Activated T-helper 2 cell treated with anti-CD3 and anti-CD28 coated beads, Interferon-gamma antibody, Interleukin-2, Interleukin-4, amounts not matched to agents 10 μg/mL and 5 μg/mL and 100 μg/mL, durations not matched to agents 14 hours and 24 hours and 36 hours (primary cell): ENCODE results near the gene EXD1. TPM values are rescaled to one million over a fixed set of nuclear protein-coding genes. Genes with fewer than 3 reads are reported as not detected.

Experiments used
- DNase-seq: peaks from one replicate; pipeline ENCODE4 v3.0.0; 2021; ENCODE audit warnings: low spot score
- H3K27ac Mint-ChIP-seq: one replicate; pipeline ENCODE4 v1.8.0; 2021; ENCODE audit warnings: mixed read lengths
- H3K27me3 Mint-ChIP-seq: one replicate; pipeline ENCODE4 v1.8.0; 2021; ENCODE audit warnings: low read depth, mixed read lengths
- H3K36me3 Mint-ChIP-seq: one replicate; pipeline ENCODE4 v1.8.0; 2021; ENCODE audit warnings: low read depth, mixed read lengths
- H3K4me1 Mint-ChIP-seq: one replicate; pipeline ENCODE4 v1.8.0; 2021; ENCODE audit warnings: low read depth, mixed read lengths
- H3K4me3 Mint-ChIP-seq: one replicate; pipeline ENCODE4 v1.8.0; 2021; ENCODE audit warnings: low read depth, mild to moderate bottlenecking, moderate library complexity, mixed read lengths
- H3K9me3 Mint-ChIP-seq: one replicate; pipeline ENCODE4 v1.8.0; 2021; ENCODE audit warnings: mixed read lengths
- intact Hi-C: fragments of 100-400 bp; cut with micrococcal nuclease; formaldehyde crosslinking; loops from one replicate; pipeline ENCODE4 v1.15.1; 2023
- total RNA-seq: library from RNA; stranded (reverse); gene quantifications from 2 replicates; pipeline ENCODE4 v1.2.3, GENCODE V29; 2022

Gene EXD1
- total RNA-seq, 1 donor from 2014 or later = not detected

DNA sequence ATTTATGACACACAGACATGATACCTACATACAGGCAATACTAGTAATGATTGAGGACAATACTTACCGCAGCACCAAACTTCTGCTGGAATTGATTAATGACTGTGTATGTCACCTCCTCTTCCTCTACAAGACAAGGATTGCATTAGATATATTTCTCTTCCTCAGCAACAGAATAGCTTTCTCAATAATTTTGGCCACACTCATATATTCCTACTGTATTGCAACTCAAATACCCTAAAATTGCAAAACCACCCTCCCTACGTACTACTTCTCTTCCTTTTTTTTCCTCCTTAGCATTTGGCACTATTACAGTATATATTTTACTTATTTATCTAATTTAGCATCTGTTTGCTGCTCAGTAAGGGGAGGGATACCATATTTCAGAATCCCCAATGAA is 14.8 kb downstream of the EXD1 start:
- H3K4me1 Mint-ChIP-seq = no peaks in the 10 kb centered on the region
- no peaks in the 10 kb centered on the region for H3K36me3 Mint-ChIP-seq
- DNase-seq = no peak
- no peak overlapping the region for H3K4me3 Mint-ChIP-seq
- H3K9me3 Mint-ChIP-seq = no peaks in the 10 kb centered on the region
- intact Hi-C loops = no loop called here
- H3K27ac Mint-ChIP-seq = no peak overlapping the region
- peaks cover 29% of the 10 kb centered on the region for H3K27me3 Mint-ChIP-seq

DNA sequence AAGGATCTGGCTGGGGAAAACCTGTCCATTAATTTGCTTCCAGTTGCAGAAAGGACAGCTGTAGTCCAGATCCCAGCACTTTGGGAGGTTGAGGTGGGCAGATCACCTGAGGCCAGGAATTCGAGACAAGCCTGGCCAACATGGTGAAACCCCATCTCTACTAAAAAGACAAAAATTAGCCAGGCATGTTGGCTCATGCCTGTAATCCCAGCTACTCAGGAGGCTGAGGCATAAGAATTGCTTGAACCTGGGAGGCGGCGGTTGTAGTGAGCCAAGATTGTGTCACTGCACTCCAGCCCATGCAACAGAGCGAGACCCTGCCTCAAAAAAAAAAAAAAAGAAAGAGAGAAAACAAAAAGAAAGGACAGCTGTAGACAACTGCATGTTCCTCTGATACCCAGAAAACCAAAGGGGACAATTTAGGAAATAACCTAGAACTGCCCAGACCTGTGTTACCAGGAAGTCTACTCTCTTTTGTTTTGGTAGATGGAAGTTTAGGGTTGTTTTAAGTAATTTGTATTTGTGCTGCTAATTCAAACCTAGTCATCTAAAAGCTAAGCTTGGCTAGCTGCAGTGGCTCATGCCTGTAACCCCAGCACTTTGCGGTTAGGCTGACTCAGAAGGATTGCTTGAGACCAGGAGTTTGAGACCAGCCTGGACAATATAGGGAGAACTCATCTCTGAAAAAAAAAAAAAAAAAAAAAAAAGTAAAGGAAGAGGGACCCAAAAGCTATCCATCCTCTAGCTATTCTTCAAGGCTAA is 22.7 kb downstream of the EXD1 start:
- no peaks in the 10 kb centered on the region for H3K36me3 Mint-ChIP-seq
- H3K27me3 Mint-ChIP-seq = peaks cover 20% of the 10 kb centered on the region
- no peaks in the 10 kb centered on the region for H3K4me1 Mint-ChIP-seq
- H3K4me3 Mint-ChIP-seq = no peak overlapping the region
- no peaks in the 10 kb centered on the region for H3K9me3 Mint-ChIP-seq
- no peak overlapping the region for H3K27ac Mint-ChIP-seq
- intact Hi-C loops = no loop called here
- DNase-seq = no peak

DNA sequence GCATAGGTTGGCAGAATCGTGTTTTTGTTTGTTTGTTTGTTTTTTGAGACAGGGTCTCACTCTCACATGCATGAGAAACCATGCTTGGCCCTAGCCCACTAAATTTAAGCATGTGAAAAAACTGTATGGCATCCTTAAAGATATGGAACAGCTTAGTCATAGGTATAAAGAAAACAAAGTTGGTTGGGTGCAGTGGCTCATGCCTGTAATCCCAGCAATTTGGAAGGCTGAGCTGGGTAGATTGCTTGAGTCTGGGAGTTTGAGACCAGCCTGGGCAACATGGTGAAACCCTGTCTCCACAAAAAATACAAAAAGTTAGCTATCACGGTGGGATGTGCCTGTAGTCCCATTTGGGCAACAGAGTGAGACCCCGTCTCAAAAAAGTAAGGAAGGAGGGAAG is 25.2 kb downstream of the EXD1 start:
- Mint-ChIP-seq H3K9me3 (no peaks in the 10 kb centered on the region), H3K27ac (no peak overlapping the region), H3K4me1 (no peaks in the 10 kb centered on the region), H3K27me3 (peaks cover 10% of the 10 kb centered on the region), H3K36me3 (no peaks in the 10 kb centered on the region), H3K4me3 (no peak overlapping the region)
- intact Hi-C loops = no loop called here
- DNase-seq = no peak

GRCh38 chr15:41203395-41203794 is 27.2 kb downstream of the EXD1 start:
- Mint-ChIP-seq H3K4me1 (no peaks in the 10 kb centered on the region), H3K4me3 (no peak overlapping the region), H3K36me3 (no peaks in the 10 kb centered on the region), H3K27me3 (peaks cover 6% of the 10 kb centered on the region), H3K27ac (no peak overlapping the region), H3K9me3 (no peaks in the 10 kb centered on the region)
- no peak for DNase-seq
- intact Hi-C loops = no loop called here

- no peaks in the 10 kb centered on the region for H3K36me3 Mint-ChIP-seq
These were observed 31.1 kb downstream of the EXD1 start for GRCh38 chr15:41199470-41199869.

DNA sequence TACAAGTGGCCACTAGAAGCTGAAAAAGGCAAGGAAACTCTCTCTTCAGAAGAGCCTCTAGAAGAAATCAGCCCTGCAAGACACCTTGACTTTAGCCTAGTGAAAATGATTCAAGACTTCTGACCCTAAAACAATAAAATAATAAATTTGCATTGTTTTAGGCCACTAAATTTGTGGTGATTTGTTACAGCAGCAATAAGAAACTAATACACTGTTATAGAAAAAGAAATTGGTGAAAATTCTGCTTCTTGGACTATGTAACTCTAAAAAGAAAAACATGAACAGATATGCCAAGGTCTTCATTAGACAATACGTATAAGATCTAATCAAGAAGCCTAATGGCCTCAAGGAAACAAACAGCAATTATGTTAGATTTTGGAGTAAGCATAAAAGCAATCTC is 36.1 kb downstream of the EXD1 start:
- intact Hi-C loops = no loop called here
- Mint-ChIP-seq H3K27me3 (no peaks in the 10 kb centered on the region), H3K36me3 (no peaks in the 10 kb centered on the region), H3K27ac (no peak overlapping the region), H3K9me3 (no peaks in the 10 kb centered on the region), H3K4me3 (no peak overlapping the region), H3K4me1 (no peaks in the 10 kb centered on the region)
- DNase-seq = no peak

More at GRCh38 chr15:41199470-41199869, 31.1 kb downstream of the EXD1 start:
- DNase-seq = no peak
- H3K27me3 Mint-ChIP-seq = no peaks in the 10 kb centered on the region
- H3K4me3 Mint-ChIP-seq = no peak overlapping the region
- H3K9me3 Mint-ChIP-seq = no peaks in the 10 kb centered on the region
- no peaks in the 10 kb centered on the region for H3K4me1 Mint-ChIP-seq
- no peak overlapping the region for H3K27ac Mint-ChIP-seq
- intact Hi-C loops = no loop called here

- Mint-ChIP-seq H3K9me3 (no peaks in the 10 kb centered on the region), H3K27me3 (peaks cover 7% of the 10 kb centered on the region), H3K4me3 (no peak overlapping the region), H3K4me1 (peaks cover 1% of the 10 kb centered on the region), H3K27ac (no peak overlapping the region), H3K36me3 (no peaks in the 10 kb centered on the region)
- no peak for DNase-seq
- intact Hi-C loops = loop anchor here (10.0 kb wide), 1 partner anchor 159 kb away; no protein-coding TSS in a partner anchor
These were observed 47.0 kb downstream of the EXD1 start for GRCh38 chr15:41183581-41183980.

DNA sequence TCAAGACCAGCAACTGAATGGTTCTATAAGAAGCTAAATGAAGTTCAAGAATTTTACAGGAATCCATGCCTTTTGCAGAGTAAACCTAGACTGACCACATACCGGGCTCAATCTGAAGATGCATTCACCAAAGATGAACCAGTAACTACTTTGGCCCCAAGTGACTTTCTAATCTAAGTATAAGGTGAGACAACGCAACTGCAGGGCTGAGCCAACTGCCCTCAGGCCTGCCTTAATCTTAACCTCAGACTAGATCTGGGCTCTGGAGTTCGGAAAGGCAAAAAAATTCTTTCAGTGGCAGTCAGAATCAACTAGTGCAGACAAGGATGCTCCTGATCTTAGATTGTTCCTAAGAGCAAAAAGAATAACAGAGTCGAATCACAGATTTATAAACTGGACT is 48.3 kb downstream of the EXD1 start:
- Mint-ChIP-seq H3K9me3 (no peaks in the 10 kb centered on the region), H3K4me1 (peaks cover 1% of the 10 kb centered on the region), H3K4me3 (no peak overlapping the region), H3K27ac (no peak overlapping the region), H3K27me3 (peaks cover 7% of the 10 kb centered on the region), H3K36me3 (no peaks in the 10 kb centered on the region)
- no peak for DNase-seq
- intact Hi-C loops = loop anchor here (10.0 kb wide), 1 partner anchor 157 kb away; no protein-coding TSS in a partner anchor

DNA sequence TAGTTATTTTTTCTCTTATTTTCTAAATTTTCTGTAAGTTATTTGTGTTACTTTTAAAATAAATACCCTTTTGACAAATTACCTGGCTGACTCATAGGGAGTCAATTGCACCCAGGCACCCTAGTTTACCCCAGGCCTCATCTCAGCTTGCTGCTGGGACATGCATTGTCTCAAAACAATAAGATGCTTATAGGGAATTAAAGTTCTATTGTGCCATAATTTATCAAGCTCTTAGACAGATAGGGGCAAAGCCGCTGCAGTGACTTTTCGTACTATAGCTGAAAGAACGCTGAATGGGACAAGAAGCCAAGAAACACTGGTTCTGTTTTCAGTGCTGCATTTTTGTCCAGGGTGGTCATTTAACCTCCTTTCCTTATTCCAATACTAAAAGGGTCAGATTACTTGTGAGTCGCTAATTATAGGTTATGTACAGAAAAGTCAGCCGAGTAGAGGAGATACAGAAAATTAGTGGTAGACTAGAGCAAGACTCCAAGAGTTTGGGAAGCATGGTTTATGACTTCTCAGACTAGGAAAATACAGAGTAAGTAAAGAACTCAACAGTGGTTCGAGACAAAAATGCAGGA is 50.3 kb downstream of the EXD1 start:
- intact Hi-C loops = loop anchor here (10.0 kb wide), 1 partner anchor 155 kb away; no protein-coding TSS in a partner anchor
- peaks cover 7% of the 10 kb centered on the region for H3K27me3 Mint-ChIP-seq
- H3K36me3 Mint-ChIP-seq = no peaks in the 10 kb centered on the region
- H3K9me3 Mint-ChIP-seq = no peaks in the 10 kb centered on the region
- peaks cover 1% of the 10 kb centered on the region for H3K4me1 Mint-ChIP-seq
- no peak overlapping the region for H3K27ac Mint-ChIP-seq
- DNase-seq = no peak
- no peak overlapping the region for H3K4me3 Mint-ChIP-seq

DNA sequence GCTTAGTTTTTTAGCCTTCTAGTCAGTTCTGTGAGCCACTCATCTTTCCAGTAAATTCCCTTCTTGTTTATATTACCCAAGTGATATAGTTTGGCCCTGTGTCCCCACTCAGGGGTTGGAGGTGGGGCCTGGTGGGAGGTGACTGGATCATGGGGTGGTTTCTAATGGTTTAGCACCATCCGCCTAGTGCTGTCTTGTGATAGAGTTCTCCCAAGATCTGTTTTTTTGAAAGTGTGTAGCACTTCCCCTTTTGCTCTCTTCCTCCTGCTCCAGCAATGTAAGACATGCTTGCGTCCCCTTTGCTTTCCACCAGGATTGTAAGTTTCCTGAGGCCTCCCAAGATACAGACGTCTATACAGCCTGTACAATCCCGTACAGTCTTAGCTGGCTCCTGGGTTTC is 60.8 kb downstream of the EXD1 start:
- Mint-ChIP-seq H3K4me1 (no peaks in the 10 kb centered on the region), H3K9me3 (no peaks in the 10 kb centered on the region), H3K36me3 (no peaks in the 10 kb centered on the region), H3K27me3 (peaks cover 15% of the 10 kb centered on the region), H3K27ac (no peak overlapping the region), H3K4me3 (no peak overlapping the region)
- DNase-seq = no peak
- intact Hi-C loops = no loop called here

- no peaks in the 10 kb centered on the region for H3K9me3 Mint-ChIP-seq
These were observed 61.5 kb downstream of the EXD1 start for GRCh38 chr15:41169086-41169485.

DNA sequence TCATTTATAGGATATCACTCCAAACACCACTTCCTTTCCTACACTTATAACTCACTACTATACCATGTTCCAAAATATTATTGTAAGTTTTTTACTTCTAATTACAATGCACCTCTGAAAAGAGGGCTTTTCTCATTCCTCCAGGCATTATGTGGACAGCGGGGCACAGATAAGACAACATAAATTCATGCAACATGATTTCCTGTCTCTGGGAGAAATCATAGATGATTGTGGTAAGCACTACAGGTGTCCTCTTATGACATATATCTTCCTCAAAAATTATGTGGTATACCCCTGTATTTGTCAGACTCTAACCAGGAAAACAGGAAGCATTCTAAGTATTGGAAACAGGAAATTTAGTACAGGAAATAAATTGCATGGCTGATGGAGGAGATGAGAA is 68.8 kb downstream of the EXD1 start:
- intact Hi-C loops = no loop called here
- Mint-ChIP-seq H3K27me3 (peaks cover 11% of the 10 kb centered on the region), H3K4me3 (no peak overlapping the region), H3K36me3 (no peaks in the 10 kb centered on the region), H3K4me1 (peaks cover 11% of the 10 kb centered on the region), H3K9me3 (no peaks in the 10 kb centered on the region), H3K27ac (no peak overlapping the region)
- DNase-seq = no peak

More at GRCh38 chr15:41169086-41169485, 61.5 kb downstream of the EXD1 start:
- peaks cover 15% of the 10 kb centered on the region for H3K27me3 Mint-ChIP-seq
- no peaks in the 10 kb centered on the region for H3K36me3 Mint-ChIP-seq
- no peaks in the 10 kb centered on the region for H3K4me1 Mint-ChIP-seq
- intact Hi-C loops = no loop called here
- H3K4me3 Mint-ChIP-seq = no peak overlapping the region
- H3K27ac Mint-ChIP-seq = no peak overlapping the region
- DNase-seq = no peak

- Mint-ChIP-seq H3K27ac (no peak overlapping the region), H3K4me1 (peaks cover 11% of the 10 kb centered on the region), H3K4me3 (no peak overlapping the region), H3K9me3 (no peaks in the 10 kb centered on the region), H3K36me3 (no peaks in the 10 kb centered on the region), H3K27me3 (peaks cover 10% of the 10 kb centered on the region)
- DNase-seq = no peak
- intact Hi-C loops = no loop called here
These were observed 69.2 kb downstream of the EXD1 start for GRCh38 chr15:41161336-41161735.
